ENCODE data around the gene INAVA.
"Not testable (repeated sequence)": the region's sequence is repeated elsewhere in the genome, so short reads cannot be mapped to it uniquely, and the experiment has no call there.

The INAVA gene

DNA sequence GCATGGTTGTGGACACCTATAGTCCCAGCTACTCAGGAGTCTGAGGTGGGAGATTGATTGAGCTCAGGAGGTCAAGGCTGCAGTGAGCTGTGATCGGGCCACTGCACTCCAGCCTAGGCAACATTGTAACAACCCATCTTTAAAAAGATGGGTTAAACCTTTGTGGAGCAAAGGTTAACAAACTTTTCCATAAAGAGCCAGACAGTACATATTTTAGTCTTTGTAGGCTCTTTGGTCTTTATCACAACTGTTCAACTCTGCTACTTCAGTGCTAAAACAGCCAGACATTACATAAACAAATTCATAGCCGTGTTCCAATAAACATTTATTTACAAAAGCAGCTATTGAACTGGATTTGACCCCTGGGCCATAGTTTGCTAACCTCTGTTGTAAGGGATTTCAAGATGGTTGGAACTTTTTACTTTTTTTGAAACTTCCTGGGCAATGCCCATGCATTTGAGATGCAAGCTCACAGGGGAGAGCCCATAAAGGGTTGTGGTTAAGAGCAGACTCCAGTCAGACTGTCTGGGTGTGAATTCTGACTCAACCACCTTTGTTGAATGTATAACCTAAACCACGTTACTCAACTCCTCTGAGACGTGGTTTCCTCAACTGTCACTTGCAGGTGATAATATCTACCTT lies 10.8 kb downstream of the INAVA start:
- DNase-seq (ENCODE audit: extremely low read depth, low read depth), result no peak
- TF ChIP-seq, protein P1, sequence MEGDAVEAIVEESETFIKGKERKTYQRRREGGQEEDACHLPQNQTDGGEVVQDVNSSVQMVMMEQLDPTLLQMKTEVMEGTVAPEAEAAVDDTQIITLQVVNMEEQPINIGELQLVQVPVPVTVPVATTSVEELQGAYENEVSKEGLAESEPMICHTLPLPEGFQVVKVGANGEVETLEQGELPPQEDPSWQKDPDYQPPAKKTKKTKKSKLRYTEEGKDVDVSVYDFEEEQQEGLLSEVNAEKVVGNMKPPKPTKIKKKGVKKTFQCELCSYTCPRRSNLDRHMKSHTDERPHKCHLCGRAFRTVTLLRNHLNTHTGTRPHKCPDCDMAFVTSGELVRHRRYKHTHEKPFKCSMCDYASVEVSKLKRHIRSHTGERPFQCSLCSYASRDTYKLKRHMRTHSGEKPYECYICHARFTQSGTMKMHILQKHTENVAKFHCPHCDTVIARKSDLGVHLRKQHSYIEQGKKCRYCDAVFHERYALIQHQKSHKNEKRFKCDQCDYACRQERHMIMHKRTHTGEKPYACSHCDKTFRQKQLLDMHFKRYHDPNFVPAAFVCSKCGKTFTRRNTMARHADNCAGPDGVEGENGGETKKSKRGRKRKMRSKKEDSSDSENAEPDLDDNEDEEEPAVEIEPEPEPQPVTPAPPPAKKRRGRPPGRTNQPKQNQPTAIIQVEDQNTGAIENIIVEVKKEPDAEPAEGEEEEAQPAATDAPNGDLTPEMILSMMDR (IDR thresholded peaks at IDR 0.05; ENCODE audit: low read depth, low read length), result no peak

DNA sequence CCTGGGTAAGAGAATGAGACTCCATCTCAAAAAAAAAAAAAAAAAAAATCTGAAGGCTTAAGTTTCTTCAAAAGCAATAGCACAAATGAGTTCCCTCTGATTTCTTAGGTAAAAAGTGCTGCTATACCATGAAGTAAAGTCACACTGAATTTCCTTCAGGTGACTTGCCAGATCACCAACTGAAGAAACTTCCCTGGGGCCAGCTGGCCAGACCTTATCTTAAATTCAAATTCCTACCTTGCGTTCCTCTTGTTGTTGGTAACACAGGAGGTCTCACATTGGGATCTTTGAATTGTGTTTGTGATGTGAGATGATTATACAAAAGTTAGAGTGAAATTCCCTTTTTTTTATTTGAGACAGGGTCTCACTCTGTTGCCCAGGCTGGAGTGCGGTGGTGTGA lies 11.8 kb downstream of the INAVA start:
- TF ChIP-seq, protein P1 (IDR thresholded peaks at IDR 0.05; ENCODE audit: low read depth, low read length), result no peak

DNA sequence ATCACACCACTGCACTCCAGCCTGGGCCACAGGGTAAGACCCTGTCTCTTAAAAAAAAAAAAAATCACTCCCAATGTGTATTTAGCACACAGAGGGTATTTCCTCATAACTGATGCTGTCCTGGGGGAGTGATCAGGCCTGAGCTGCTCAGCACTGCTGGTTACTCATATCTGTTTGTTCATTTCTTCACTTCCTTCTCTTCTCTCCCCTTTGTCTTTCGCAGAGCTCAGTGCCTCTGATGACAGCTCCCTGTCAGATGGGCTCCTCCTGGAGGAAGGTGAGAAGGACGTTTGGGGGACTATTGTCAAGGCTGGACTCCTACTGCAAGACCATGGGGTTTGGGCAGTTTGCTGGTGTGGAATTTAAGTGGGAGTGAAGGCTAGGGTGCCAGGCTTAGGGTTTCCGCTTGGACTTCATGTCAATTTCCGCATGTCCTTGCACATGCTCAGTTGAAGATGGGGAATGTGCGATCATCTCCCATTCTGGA lies 13.0 kb downstream of the INAVA start:
- TF ChIP-seq, protein P1 (IDR thresholded peaks at IDR 0.05; ENCODE audit: low read depth, low read length), result no peak
- no peak for DNase-seq (ENCODE audit: extremely low read depth, low read depth)

More for the DNA sequence above, 11.8 kb downstream of the INAVA start:
- no peak for DNase-seq (ENCODE audit: extremely low read depth, low read depth)

DNA sequence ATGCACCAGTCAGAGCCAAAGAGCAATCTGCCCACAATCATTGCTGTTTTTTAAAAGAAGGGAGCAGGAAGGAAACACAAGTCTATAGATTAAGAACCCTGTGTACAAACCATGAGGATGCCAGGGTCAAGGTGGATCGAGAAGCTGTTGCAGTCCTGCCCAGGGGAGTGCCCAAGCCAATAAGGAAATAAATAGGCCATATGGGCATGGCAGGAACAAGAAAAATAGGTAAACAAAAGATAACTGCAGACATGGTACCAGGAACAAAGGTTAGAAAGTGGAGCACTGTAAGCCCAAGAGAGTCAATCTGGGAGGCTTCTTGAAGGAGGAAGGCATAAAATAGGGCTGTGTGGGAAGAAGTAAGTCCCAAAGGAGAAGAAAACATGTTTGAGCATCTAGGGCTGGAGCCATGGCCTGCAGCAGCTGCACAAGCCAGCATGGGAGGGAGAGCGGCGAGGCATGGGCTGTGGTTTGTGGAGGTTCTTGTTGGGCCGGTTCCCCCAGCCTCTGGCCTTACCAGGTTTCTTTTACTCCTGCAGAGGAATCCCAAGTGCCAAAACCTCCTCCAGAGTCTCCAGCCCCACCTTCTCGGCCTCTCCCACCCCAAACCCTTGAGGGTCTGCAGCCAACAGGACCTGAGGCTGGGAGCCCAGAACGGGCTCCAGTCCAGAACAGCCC lies 13.6 kb downstream of the INAVA start:
- DNase-seq (ENCODE audit: extremely low read depth, low read depth), result no peak
- TF ChIP-seq, protein P1 (IDR thresholded peaks at IDR 0.05; ENCODE audit: low read depth, low read length), result no peak

GRCh38 chr1:200909071-200909470 lies 14.4 kb downstream of the INAVA start:
- no peak for DNase-seq (ENCODE audit: extremely low read depth, low read depth)
- TF ChIP-seq, protein P1 (IDR thresholded peaks at IDR 0.05; ENCODE audit: low read depth, low read length), result no peak

- no peak for DNase-seq (ENCODE audit: extremely low read depth, low read depth)
- TF ChIP-seq, protein P1 (IDR thresholded peaks at IDR 0.05; ENCODE audit: low read depth, low read length), result no peak
These were observed 15.1 kb downstream of the INAVA start for GRCh38 chr1:200909757-200910239.

GRCh38 chr1:200911361-200911760 lies 16.7 kb downstream of the INAVA start:
- TF ChIP-seq, protein P1 (IDR thresholded peaks at IDR 0.05; ENCODE audit: low read depth, low read length), result no peak
- no peak for DNase-seq (ENCODE audit: extremely low read depth, low read depth)

- not testable (repeated sequence) for DNase-seq (ENCODE audit: extremely low read depth, low read depth)
These were observed 17.2 kb downstream of the INAVA start for GRCh38 chr1:200911936-200912335.
